ENCODE data around the gene KDM4D.
"Not testable (repeated sequence)": the region's sequence is repeated elsewhere in the genome, so short reads cannot be mapped to it uniquely, and the experiment has no call there.

KDM4D gene

DNA sequence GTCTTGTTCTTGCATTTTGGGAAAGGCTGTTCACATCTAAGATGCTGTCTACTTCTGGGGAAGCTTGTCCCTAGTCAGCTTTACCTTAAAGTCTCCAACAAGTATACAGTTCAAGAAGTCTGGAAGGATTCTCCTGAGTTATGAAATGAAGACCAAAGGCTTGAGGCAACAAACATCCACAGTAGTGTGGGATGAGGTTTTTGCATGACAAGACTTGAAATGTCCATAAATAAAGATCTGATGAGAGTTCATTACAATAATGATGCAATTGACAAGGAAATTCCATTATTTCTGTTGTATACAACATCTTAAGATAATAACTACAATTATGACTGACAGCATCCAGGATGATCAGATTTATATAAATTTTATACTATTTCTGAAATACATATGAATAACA is 30.2 kb downstream of the KDM4D start:
- no peak overlapping the region for H3K27ac ChIP-seq (ENCODE audit: low read length)
- no peaks in the 10 kb centered on the region for H3K4me1 ChIP-seq (ENCODE audit: control insufficient read depth in 1 of 2, insufficient read depth in 2 of 2, low read length in 2 of 2)
- H3K27me3 ChIP-seq (ENCODE audit: low read depth, low read length), result no peaks in the 10 kb centered on the region
- H3K36me3 ChIP-seq (ENCODE audit: control insufficient read depth in 1 of 2, insufficient read depth in 2 of 2, low read length in 2 of 2), result no peaks in the 10 kb centered on the region
- no peaks in the 10 kb centered on the region for H3K9me3 ChIP-seq (ENCODE audit: control insufficient read depth in 1 of 2, low read length in 2 of 2)
- no peak overlapping the region for H3K4me3 ChIP-seq (ENCODE audit: low read depth in 1 of 2, low read length in 2 of 2)

DNA sequence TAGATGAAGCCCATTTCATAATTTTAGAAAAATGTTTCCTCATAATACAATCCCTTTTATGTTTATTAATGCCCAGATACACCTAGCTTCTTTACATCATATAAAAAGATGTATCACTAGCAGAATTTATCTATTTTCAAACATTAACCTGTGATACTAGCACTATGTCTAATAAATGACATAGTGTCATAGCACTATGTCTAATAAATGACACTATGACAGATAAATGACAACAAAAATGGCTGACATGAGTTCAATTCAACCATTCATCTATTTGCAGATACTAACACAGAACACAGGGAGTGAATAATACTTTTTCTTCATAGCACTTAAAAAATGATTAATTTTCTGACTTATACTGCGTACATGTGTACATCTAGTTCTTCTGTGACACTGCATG is 32.1 kb downstream of the KDM4D start:
- H3K27me3 ChIP-seq (ENCODE audit: low read depth, low read length), result no peaks in the 10 kb centered on the region
- H3K36me3 ChIP-seq (ENCODE audit: control insufficient read depth in 1 of 2, insufficient read depth in 2 of 2, low read length in 2 of 2), result no peaks in the 10 kb centered on the region
- no peak overlapping the region for H3K4me3 ChIP-seq (ENCODE audit: low read depth in 1 of 2, low read length in 2 of 2)
- H3K9me3 ChIP-seq (ENCODE audit: control insufficient read depth in 1 of 2, low read length in 2 of 2), result no peaks in the 10 kb centered on the region
- no peaks in the 10 kb centered on the region for H3K4me1 ChIP-seq (ENCODE audit: control insufficient read depth in 1 of 2, insufficient read depth in 2 of 2, low read length in 2 of 2)
- no peak overlapping the region for H3K27ac ChIP-seq (ENCODE audit: low read length)

DNA sequence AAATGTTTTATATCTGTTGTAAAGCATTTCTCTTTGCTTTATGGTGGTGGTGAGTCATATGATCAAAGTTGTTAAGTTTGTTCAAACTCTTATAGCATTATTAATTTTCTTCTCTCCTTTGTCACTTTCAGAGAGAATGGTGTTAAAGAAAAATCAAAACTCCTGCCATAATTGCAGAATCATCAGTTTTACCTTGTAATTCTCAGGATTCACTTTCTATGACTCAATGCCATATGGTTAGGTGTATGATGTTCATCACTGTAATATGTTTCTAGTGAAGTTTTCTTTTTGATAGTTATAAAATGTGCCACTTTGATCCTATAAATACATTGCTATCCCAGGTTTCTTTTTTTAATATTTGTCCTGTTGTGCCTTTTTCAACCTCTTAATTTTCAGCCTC is 37.9 kb downstream of the KDM4D start:
- Histone ChIP-seq H3K9me3 (ENCODE audit: control insufficient read depth in 1 of 2, low read length in 2 of 2) (no peaks in the 10 kb centered on the region), H3K4me1 (ENCODE audit: control insufficient read depth in 1 of 2, insufficient read depth in 2 of 2, low read length in 2 of 2) (no peaks in the 10 kb centered on the region), H3K27me3 (ENCODE audit: low read depth, low read length) (no peaks in the 10 kb centered on the region), H3K27ac (ENCODE audit: low read length) (no peak overlapping the region), H3K36me3 (ENCODE audit: control insufficient read depth in 1 of 2, insufficient read depth in 2 of 2, low read length in 2 of 2) (no peaks in the 10 kb centered on the region), H3K4me3 (ENCODE audit: low read depth in 1 of 2, low read length in 2 of 2) (no peak overlapping the region)

DNA sequence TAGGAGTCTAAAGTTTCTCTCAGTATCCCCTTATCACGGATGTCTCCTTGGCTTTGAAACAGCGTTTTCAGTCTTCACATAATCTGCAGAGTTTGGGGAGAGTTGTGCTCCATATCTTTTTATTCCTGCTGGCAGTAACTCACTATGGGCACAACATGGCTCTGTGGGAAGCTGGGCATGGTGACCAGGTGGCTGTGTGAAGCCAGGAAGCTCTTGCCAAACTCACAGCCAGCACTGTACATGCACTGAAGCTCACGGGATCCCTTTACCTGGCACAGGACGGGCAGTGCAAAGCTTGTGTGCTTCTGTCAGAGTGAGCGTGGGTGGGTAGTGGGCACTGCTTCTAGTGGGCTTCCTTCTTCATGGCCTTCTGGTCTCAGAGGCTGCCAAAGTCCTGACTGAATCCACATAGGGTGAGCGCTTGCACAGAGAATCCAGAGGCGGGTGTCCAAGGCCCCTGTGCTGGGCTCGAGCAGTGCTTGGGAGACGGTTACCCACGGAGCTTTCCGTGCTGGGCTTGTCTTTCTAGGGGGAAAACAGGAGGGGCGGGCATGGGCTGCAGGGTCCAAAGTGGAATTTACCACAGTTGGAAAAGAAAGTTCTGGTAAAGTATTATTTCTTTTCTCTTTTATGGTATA is 40.8 kb downstream of the KDM4D start:
- H3K36me3 ChIP-seq (ENCODE audit: control insufficient read depth in 1 of 2, insufficient read depth in 2 of 2, low read length in 2 of 2), result no peaks in the 10 kb centered on the region
- H3K4me1 ChIP-seq (ENCODE audit: control insufficient read depth in 1 of 2, insufficient read depth in 2 of 2, low read length in 2 of 2), result no peaks in the 10 kb centered on the region
- no peak overlapping the region for H3K27ac ChIP-seq (ENCODE audit: low read length)
- H3K27me3 ChIP-seq (ENCODE audit: low read depth, low read length), result no peaks in the 10 kb centered on the region
- no peak overlapping the region for H3K4me3 ChIP-seq (ENCODE audit: low read depth in 1 of 2, low read length in 2 of 2)
- no peaks in the 10 kb centered on the region for H3K9me3 ChIP-seq (ENCODE audit: control insufficient read depth in 1 of 2, low read length in 2 of 2)

DNA sequence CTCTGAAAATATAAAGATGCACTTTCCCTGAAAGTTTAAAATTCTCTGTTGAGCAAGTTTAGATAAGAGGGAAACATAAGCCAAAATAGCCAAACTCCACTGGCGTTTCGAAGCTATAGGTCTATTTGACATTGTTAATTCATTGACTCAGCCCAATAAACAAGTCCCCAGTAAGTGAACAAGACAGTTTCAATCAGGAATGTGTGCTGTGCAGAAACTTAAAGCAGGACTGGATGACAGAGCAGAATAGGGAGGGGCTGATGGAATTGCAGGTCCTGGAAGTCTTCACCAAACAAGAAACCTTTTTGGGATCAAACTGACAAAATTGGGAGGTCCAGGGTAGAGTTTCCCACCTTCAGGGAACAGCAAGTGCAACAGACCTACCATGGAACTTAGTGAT is 42.6 kb downstream of the KDM4D start:
- H3K27me3 ChIP-seq (ENCODE audit: low read depth, low read length), result no peaks in the 10 kb centered on the region
- H3K27ac ChIP-seq (ENCODE audit: low read length), result no peak overlapping the region
- no peak overlapping the region for H3K4me3 ChIP-seq (ENCODE audit: low read depth in 1 of 2, low read length in 2 of 2)
- no peaks in the 10 kb centered on the region for H3K9me3 ChIP-seq (ENCODE audit: control insufficient read depth in 1 of 2, low read length in 2 of 2)
- no peaks in the 10 kb centered on the region for H3K36me3 ChIP-seq (ENCODE audit: control insufficient read depth in 1 of 2, insufficient read depth in 2 of 2, low read length in 2 of 2)
- no peaks in the 10 kb centered on the region for H3K4me1 ChIP-seq (ENCODE audit: control insufficient read depth in 1 of 2, insufficient read depth in 2 of 2, low read length in 2 of 2)

DNA sequence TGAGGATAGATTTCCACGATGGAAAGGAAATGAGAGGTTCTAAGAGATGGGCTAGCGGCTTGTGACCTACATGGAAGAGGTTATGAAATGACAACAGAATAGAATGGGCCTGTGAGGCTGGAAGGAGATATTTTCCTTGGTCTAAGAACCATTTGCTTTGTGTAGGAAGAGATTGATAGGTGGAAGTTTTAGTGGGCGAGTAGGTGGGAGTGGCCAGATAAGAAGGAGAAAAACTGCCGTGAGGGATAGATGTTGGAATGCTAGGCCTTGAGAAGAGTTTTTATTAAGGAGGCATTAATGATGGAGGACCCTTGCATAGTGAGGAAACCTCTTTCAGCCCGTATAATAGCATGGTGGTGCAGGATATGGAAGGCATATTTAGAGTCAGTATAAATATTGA is 48.0 kb downstream of the KDM4D start:
- H3K27ac ChIP-seq (ENCODE audit: low read length); H3K4me3 ChIP-seq (ENCODE audit: low read depth in 1 of 2, low read length in 2 of 2); H3K9me3 ChIP-seq (ENCODE audit: control insufficient read depth in 1 of 2, low read length in 2 of 2); H3K36me3 ChIP-seq (ENCODE audit: control insufficient read depth in 1 of 2, insufficient read depth in 2 of 2, low read length in 2 of 2); H3K27me3 ChIP-seq (ENCODE audit: low read depth, low read length); H3K4me1 ChIP-seq (ENCODE audit: control insufficient read depth in 1 of 2, insufficient read depth in 2 of 2, low read length in 2 of 2): not testable (repeated sequence)

DNA sequence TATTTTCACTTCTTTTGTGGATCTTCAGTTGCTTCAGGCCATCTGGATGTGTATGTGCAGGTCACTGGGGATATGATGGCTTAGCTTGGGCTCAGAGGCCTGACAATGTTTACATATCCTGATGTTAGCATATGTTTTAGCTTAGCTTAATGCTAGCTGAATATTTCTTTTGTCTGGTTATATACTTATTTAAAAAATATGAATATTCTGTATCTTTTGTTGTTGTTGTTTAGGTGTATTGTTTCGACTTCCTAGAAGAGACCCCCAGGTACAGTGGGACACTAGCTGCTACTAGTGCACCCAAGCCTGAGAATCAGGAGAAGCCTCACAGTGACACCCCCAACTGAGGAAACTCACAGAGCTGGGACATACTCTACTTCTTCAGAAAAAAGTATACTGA is 51.4 kb downstream of the KDM4D start, which contains the start of gene KDM4E:
TSS of gene KDM4E (plus strand) at position 301 of the 400 bp plus-strand sequence. CDS start 300 bp downstream, outside the sequence.
- no peak within 1 kb of the TSS for H3K27ac ChIP-seq (ENCODE audit: low read length)
- H3K4me3 ChIP-seq (ENCODE audit: low read depth in 1 of 2, low read length in 2 of 2), result no peak within 1 kb of the TSS
- no peaks in the 10 kb centered on the region for H3K27me3 ChIP-seq (ENCODE audit: low read depth, low read length)
- no peaks in the 10 kb centered on the region for H3K4me1 ChIP-seq (ENCODE audit: control insufficient read depth in 1 of 2, insufficient read depth in 2 of 2, low read length in 2 of 2)
- no peaks in the 10 kb centered on the region for H3K9me3 ChIP-seq (ENCODE audit: control insufficient read depth in 1 of 2, low read length in 2 of 2)
- no peaks in the 10 kb centered on the region for H3K36me3 ChIP-seq (ENCODE audit: control insufficient read depth in 1 of 2, insufficient read depth in 2 of 2, low read length in 2 of 2)

DNA sequence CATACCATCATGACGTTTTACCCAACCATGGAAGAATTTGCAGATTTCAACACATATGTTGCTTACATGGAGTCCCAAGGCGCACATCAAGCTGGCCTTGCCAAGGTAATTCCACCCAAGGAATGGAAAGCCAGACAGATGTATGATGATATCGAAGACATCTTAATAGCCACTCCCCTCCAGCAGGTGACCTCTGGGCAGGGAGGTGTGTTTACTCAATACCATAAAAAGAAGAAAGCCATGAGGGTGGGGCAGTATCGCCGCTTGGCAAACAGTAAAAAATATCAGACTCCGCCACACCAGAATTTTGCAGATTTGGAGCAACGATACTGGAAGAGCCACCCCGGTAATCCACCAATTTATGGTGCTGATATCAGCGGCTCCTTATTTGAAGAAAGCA is 52.1 kb downstream of the KDM4D start:
- H3K27me3 ChIP-seq (ENCODE audit: low read depth, low read length); H3K9me3 ChIP-seq (ENCODE audit: control insufficient read depth in 1 of 2, low read length in 2 of 2); H3K36me3 ChIP-seq (ENCODE audit: control insufficient read depth in 1 of 2, insufficient read depth in 2 of 2, low read length in 2 of 2); H3K4me3 ChIP-seq (ENCODE audit: low read depth in 1 of 2, low read length in 2 of 2); H3K4me1 ChIP-seq (ENCODE audit: control insufficient read depth in 1 of 2, insufficient read depth in 2 of 2, low read length in 2 of 2); H3K27ac ChIP-seq (ENCODE audit: low read length): not testable (repeated sequence)

DNA sequence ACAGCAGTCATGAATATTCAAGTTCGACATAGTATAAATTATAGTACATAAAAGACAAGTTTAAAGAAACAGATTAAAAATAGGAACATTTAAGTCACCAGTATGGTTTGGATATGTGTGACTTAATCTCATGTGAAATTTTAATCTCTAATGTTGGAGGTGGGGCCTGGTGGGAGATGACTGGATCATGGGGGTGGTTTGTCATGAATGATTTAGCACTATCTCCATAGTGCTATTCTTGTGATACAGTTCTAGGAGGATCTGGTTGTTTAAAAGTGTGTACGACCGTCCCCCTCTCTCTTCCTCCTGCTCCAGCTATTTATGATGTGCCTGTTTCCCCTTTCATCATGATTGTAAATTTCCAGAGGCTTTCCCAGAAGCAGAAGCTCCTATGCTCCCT is 54.8 kb downstream of the KDM4D start:
- no peaks in the 10 kb centered on the region for H3K27me3 ChIP-seq (ENCODE audit: low read depth, low read length)
- no peaks in the 10 kb centered on the region for H3K9me3 ChIP-seq (ENCODE audit: control insufficient read depth in 1 of 2, low read length in 2 of 2)
- no peak overlapping the region for H3K4me3 ChIP-seq (ENCODE audit: low read depth in 1 of 2, low read length in 2 of 2)
- H3K4me1 ChIP-seq (ENCODE audit: control insufficient read depth in 1 of 2, insufficient read depth in 2 of 2, low read length in 2 of 2), result no peaks in the 10 kb centered on the region
- no peak overlapping the region for H3K27ac ChIP-seq (ENCODE audit: low read length)
- H3K36me3 ChIP-seq (ENCODE audit: control insufficient read depth in 1 of 2, insufficient read depth in 2 of 2, low read length in 2 of 2), result no peaks in the 10 kb centered on the region

DNA sequence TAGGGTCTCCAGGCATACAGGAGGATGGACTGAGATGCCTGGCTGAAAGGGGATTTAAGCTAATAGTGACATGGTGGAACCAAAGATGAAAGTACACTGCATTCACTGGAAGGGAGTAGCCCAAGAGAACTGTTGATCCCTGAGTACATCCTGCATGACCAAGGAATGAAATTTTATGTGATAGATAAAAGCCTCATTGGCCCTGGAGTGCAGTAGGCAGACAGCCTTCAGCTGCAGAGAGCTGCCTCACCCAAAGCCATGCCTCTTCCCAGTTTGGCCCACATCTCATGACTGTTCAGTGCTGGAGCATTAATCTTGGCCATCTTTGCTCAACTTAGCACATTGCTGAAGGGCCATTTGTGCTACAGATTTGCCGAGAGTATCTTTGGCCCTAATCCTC is 59.5 kb downstream of the KDM4D start:
- H3K4me3 ChIP-seq (ENCODE audit: low read depth in 1 of 2, low read length in 2 of 2), result no peak overlapping the region

DNA sequence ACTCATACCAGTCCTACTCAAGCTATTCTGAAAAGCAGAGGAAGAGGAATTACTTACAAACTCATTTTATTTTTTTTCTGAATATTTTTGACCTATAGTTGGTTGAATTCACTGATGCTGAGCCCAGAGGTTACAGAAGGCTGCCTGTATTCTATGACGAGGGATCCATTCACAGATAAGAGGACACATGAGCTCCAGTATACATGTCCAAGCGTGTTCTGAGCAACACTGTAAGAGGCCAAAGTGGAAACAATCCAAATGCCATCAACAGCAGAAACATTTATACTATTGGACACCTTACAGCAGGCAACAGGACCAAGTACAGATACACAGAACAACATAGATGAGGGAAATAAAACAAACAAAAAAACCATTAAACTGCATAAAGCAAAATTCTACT is 61.8 kb downstream of the KDM4D start:
- no peaks in the 10 kb centered on the region for H3K27me3 ChIP-seq (ENCODE audit: low read depth, low read length)
- no peak overlapping the region for H3K27ac ChIP-seq (ENCODE audit: low read length)
- no peaks in the 10 kb centered on the region for H3K4me1 ChIP-seq (ENCODE audit: control insufficient read depth in 1 of 2, insufficient read depth in 2 of 2, low read length in 2 of 2)
- H3K9me3 ChIP-seq (ENCODE audit: control insufficient read depth in 1 of 2, low read length in 2 of 2), result no peaks in the 10 kb centered on the region
- H3K4me3 ChIP-seq (ENCODE audit: low read depth in 1 of 2, low read length in 2 of 2), result no peak overlapping the region
- no peaks in the 10 kb centered on the region for H3K36me3 ChIP-seq (ENCODE audit: control insufficient read depth in 1 of 2, insufficient read depth in 2 of 2, low read length in 2 of 2)

More for the DNA sequence above, 59.5 kb downstream of the KDM4D start:
- H3K27ac ChIP-seq (ENCODE audit: low read length), result no peak overlapping the region
- no peaks in the 10 kb centered on the region for H3K27me3 ChIP-seq (ENCODE audit: low read depth, low read length)
- no peaks in the 10 kb centered on the region for H3K36me3 ChIP-seq (ENCODE audit: control insufficient read depth in 1 of 2, insufficient read depth in 2 of 2, low read length in 2 of 2)
- H3K9me3 ChIP-seq (ENCODE audit: control insufficient read depth in 1 of 2, low read length in 2 of 2), result no peaks in the 10 kb centered on the region
- no peaks in the 10 kb centered on the region for H3K4me1 ChIP-seq (ENCODE audit: control insufficient read depth in 1 of 2, insufficient read depth in 2 of 2, low read length in 2 of 2)

DNA sequence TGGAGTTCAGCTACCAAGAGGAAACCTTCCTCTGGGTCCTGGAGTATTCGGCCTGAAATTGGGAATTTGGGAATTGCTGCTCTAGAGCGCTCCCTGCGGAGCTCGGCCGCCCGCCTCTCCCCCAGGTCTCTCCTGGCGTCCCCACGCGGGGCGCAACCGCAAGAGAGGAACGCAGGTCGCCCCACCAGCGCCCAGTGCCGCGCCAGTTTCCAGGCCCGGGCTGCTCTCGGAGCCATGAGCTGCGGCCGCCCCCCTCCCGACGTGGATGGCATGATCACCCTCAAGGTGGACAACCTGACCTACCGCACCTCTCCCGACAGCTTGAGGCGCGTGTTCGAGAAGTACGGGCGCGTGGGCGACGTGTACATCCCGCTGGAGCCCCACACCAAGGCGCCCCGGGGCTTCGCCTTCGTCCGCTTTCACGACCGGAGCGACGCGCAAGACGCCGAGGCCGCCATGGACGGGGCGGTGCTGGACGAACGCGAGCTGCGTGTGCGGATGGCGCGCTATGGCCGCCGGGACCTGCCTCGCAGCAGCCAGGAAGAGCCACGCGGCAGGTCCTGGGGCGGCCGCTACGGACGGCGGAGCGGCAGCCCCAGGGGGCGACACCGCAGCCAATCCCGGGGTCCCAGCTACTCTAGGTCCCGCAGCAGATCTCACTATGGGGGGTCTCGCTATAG is 64.0 kb downstream of the KDM4D start:
- not testable (repeated sequence) for H3K27me3 ChIP-seq (ENCODE audit: low read depth, low read length)

More for the DNA sequence above, 64.0 kb downstream of the KDM4D start:
- H3K4me3 ChIP-seq (ENCODE audit: low read depth in 1 of 2, low read length in 2 of 2), result peak overlapping the region in 1 of 2 donors; percentile 51
- not testable (repeated sequence) for H3K4me1 ChIP-seq (ENCODE audit: control insufficient read depth in 1 of 2, insufficient read depth in 2 of 2, low read length in 2 of 2); H3K27ac ChIP-seq (ENCODE audit: low read length); H3K36me3 ChIP-seq (ENCODE audit: control insufficient read depth in 1 of 2, insufficient read depth in 2 of 2, low read length in 2 of 2); H3K9me3 ChIP-seq (ENCODE audit: control insufficient read depth in 1 of 2, low read length in 2 of 2)
